Eye (tissue), 1 donor: Measurements from ENCODE around the gene KLHL40.

Experiments used
- DNase-seq: peaks from one replicate; pipeline ENCODE4 v3.0.0-alpha.2; 2015

Gene KLHL40

DNA sequence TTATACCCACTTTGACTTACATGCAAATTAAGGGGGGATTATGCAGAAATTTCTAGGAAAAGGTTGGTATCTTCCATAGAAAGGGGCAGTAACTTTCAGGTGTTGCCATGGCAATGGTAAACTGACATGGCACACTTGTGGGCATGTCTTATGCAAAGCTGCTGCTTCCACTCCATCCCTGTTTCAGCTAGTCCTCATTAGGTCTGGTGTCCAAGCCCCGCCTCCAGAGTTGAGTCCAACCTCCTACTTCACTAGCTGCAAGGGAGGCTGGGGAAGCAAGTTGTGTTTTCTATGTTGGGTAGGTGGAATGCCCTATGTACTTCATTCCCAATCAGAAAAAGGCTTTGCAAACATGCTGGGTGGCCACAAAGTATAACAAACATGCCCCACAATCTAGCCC lies 14.7 kb upstream of the KLHL40 start:
- no peak for DNase-seq

DNA sequence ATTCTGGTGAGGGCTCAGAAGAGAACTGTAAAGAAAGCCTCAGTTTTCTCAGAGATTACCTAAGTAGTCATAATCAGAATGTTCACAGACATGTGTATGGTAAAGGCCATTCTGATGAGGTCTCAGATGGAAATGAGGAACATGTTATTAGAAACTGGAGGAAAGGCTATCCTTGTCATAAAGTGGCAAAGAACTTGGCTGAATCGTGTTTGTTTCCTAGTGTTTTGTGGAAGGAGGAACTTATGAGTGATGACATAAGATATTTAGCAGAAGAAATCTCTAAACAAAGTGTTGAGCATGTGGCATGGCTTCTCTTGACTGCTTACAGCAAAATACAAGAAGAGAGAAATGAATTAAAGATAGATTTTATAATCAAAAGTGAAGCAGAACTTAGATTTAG lies 12.8 kb upstream of the KLHL40 start:
- DNase-seq, result no peak

DNA sequence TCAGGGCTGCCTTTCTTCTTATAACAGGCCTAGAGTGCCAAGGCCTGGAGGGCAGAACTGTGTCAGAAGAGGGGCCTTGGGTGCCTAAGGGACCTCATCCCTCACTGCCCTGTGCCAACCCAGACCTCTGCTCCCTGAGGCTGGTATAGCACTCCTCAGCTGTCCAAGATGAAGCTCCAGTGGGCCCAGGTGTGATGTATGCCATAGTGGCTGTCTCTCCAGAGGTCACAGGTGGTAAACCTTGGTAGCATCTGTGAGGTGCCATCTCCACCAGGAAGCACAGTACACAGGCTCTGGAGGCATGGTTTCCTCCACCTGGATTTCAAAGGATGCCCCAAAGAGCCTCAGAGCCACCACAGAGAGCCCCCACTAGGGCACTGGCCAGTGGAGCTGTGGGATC lies 12.3 kb upstream of the KLHL40 start:
- DNase-seq, result no peak

GRCh38 chr3:42674146-42674545 lies 11.2 kb upstream of the KLHL40 start:
- no peak for DNase-seq

- no peak for DNase-seq
Measured at GRCh38 chr3:42675909-42676308, 9.4 kb upstream of the KLHL40 start.

- no peak for DNase-seq
Measured at GRCh38 chr3:42678447-42678846, 6.9 kb upstream of the KLHL40 start.

DNA sequence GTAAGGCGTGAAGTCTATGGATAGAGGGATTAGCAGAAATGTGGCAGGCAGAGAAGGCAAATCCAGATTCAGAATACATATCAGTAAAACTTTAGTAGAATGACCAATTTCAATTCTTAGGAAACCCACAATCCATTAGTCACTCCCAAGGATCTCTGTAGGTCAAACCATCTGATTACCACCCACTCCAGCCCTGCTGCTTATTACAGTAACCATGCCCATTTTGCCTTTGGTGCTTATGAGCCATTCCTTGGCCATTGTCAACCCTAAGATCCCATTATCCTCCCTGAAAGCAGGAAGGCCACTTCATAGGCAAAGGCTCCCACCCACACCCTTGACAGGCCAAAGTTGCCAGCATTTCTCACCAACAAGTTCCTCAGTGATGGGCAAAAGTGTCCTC lies 5.1 kb upstream of the KLHL40 start:
- DNase-seq, result no peak

DNA sequence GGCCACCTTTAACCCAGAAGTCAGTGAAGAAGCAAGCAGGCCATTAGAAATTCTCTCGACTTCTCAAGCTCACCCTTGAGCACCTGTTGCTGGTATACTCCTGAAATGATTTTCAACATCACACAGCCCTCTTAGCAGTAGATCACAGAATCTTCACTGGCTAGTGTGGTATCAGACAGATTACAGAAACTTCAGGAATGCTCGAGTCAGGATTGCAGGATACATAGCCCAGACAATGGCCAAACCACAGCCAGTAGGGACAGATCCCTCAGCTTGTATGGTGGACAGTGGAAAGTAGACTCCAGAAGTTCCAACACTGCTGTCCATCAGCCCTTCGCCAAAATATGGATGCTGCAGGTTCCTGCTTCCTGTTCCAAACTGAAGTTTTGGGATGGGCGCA lies 4.5 kb upstream of the KLHL40 start:
- no peak for DNase-seq

DNA sequence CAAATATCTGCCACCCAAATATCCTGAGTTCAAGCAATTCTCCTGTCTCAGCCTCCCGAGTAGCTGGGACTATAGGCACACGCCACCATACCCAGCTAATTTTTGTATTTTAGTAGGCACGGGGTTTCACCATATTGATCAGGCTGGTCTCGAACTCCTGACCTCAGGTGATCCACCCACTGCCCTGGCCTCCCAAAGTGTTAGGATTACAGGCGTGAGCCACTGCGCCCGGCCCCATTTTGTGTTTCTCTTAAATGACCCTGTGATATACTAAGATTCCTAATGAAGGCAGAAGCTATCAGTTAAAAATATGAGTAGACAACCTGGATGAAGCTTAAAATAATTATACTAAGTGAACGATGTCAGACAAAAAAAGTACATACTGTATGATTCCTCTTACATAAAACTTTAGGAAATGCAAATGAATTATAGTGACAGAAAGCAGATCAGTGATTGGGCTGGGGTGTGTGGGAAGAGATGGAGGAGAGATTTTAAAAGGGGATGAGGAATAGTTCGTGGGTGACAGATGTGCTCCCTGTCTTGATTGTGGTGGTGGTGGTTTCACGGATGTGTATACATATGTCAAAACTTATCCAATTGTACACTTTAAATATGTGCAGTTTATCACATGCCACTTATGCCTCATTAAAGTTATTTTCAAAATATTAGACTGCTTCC lies 3.8 kb upstream of the KLHL40 start:
- no peak for DNase-seq

DNA sequence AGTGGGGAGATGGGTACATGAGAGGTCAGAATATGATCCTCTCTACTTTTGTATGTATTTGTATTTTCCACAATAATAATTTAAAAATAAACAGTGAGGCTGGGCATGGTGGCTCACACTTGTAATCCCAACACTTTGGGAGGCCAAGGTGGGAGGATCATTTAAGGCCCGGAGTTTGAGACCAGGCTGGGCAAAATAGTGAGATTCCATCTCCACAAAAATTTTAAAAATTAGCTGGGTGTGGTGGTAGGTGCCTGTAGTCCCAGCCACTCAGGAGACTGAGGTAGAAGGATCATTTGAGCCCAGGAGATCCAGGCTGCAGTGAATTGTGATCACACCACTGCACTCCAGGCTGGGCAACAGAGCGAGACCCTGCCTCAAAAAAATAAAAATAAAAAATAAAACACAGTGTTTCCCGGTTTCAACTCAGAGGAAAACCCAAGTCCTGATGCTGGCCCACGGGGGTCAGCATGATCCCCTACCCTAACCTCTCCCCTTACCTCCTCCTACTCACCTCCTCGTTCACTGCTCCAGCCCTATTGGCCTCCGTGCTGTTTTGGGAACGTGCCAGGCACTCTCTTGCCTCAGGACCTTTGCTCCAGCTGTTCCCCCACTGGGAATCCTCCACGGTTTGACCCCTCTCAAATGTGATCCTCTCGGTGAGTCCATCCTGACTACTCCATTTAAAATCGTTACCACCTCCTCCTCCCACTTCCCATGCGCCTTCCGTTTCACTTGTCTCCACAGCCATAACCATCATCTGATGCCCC lies 2.9 kb upstream of the KLHL40 start:
- no peak for DNase-seq

DNA sequence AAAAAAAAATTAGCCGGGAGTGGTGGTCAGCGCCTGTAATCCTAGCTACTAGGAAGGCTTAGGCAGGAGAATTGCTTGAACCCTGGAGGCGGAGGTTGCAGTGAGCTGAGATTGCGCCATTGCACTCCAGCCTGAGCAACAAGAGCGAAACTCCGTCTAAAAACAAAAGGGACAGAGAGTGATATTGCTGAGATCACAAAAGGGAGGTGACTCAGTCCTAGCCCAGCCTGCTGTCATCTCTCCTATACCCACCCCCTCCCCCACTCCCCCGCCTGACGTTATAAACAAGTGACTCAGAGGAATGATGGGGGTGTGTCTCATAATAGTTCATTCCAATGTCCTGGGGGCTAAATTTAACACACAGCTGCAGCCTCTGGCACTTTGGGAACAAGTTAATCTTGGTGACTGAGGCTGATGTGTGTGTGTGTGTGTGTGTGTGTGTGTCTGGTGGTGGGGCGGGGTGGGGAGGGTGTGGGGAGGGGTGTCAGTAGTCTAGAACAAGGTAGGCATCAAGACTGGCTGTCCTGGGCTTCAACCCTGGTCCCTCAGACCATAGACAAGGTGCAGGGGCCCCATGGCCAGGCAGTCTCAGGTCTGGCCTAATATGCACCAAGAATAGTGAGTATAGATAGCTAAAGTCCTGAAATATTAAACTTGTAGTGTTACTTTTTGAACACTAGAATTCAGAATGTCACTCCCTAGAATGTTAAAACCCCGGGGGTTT lies 1.3 kb upstream of the KLHL40 start:
- peak; percentile 35 for DNase-seq

DNA sequence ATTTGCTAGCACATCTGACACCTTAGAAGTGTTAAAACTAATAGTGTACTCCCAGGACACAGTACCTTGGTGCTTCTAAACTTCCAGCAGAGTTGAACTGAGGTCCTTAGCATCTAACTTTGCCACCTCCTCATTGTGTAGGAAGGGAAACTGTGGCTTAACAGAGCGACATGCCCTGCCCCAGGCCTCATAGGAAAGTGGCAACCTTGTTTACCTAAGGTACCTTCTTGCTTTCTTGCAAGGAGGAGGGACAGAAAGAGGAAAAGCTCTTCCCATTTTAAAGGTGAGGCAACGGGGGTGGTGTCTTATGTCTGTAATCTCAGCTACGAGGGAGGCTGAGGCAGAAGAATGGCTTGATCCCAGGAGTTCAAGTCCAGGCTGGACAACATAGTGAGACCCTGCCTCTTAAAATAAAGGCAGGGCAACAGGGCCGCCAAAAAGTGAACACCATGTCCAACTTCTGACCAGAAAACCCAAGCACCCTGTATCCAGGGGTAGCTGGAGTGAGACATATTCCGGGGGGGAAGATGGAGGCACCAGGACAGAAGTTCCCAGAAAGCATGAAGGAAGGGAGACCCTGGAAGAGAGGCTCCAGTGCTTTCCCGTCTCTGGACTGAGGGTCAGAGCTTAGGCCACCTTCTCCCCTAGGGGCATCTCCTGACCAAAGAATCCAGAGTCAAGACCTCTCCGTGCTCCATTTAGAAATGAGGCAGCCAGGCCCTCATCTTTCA lies 540 bp upstream of the KLHL40 start:
- no peak for DNase-seq

GRCh38 chr3:42685891-42686820 lies 819 bp downstream of the KLHL40 start:
- DNase-seq, result peak; percentile 36

GRCh38 chr3:42686832-42687650 lies 1.7 kb downstream of the KLHL40 start:
- DNase-seq, result no peak

DNA sequence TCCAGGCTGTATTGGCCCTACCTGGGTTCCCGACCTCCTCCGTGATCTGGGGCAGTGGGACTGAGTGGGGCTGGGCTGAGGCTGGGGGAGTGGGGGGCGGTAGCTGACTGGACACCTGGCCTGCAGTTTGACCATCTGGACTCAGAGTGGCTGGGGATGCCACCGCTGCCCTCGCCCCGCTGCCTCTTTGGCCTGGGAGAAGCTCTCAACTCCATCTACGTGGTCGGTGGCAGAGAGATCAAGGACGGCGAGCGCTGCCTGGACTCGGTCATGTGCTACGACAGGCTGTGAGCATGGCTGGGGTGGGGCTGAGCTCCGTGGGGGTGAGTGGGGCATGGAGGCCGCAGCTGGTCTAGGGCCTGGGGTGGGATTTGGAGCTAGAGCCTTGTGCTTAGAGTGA lies 2.7 kb downstream of the KLHL40 start:
- DNase-seq, result no peak

DNA sequence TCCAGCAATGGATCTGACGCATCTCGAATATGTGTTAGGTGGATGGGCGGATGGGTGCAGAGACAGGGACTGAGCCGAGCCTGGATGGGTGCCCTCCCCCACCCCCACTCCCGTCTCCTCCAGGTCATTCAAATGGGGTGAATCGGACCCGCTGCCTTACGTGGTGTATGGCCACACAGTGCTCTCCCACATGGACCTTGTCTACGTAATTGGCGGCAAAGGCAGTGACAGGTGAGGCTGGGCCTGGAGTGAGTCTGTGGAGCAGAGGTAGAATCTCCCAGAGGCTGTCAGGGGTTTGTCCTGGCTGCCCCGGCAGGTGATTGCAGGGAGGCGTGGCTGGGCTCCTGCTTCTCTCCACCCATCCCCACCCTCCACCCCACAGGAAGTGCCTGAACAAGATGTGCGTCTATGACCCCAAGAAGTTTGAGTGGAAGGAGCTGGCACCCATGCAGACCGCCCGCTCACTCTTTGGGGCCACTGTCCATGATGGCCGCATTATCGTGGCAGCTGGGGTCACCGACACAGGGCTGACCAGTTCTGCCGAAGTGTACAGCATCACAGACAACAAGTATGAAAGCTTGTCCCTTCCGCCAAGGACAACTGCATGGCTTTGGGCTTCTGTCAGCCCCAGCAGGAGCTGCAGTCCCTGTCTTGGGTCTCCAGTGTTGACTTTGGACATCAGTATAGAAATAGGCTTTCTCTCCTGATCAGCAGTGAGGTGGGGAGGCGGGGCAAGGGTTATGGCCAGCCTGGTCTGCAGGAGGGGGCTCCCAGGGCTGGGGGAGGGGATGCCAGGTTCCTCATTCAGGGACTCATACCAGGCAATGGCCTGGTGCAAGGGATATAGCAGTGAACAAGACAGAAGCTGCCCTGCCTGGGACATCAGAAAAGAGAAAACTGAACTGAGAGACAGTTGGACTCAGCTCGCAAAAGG lies 3.4 kb downstream of the KLHL40 start:
- DNase-seq, result no peak

DNA sequence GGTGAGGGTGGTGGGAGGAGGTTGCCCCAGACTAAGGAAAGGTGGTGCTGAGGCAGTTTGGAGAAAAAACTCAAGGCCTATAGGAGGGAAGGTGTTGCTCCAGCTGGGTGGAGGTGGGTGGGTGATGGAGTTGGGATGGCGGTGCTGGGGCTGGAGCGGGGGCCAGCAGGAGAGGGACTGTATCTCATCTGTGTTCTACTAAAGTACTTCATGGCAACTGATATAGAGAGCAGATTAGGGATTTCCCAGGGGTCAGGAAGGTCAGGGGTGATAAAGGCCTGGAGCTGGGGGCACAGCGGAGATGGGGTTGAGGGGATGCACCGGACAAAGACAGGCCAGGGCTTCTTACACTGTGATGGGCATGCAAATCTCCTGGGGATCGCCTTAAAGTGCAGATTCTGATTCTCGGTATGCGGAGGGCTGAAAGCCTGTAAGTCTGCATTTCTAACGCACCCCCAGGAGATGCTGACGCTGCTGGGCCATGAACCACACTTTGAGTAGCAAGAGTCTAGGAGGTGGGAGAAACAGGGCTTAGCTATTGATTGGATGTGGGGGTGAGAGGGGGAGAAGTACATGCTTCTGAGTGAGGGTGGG lies 4.2 kb downstream of the KLHL40 start:
- DNase-seq, result no peak

DNA sequence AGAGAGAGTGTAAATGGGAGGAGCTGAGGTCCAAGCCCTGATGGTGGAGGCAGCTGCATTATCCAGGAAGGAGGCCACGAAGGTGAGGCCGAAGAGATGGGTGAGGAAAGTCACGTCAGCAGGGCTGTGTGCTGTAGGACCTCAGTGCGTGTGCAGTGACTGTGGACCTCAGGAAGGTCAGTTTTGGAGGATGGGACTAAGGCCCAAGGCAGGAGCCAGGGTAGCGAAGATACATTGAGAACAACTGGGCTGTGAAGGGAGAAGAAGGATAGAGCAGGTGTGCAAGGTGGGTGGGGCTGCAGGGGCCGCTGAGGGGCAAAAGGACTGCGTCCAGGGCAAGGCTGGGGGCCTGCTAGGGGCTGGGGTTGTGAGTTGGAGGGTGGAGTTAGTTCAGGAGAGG lies 4.9 kb downstream of the KLHL40 start:
- no peak for DNase-seq
